Measurements from ENCODE around the gene CRTAC1.

DNA sequence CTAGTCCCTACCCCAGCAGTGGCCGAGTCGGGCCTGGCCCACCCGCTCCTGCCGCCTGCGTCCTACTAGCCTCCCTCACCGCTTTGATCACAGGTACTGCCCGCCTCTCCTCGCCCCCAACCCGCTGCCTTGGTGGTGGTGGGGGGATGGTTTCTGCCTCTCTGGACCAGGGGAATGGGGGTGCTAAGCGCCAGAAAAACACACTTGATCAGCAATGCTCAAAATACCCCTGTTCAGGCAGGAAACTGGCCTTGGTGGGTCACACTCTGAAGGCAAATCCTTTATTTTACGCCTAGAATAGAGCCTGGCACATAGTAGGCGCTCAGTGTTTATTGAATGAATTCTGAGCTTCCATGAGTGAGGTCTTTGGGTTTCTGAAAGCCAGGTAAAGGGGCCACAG is 1.0 kb upstream of the CRTAC1 start:
- TF ChIP-seq EZH2 (IDR thresholded peaks at IDR 0.05), result no peak
- TF ChIP-seq POLR2AphosphoS5 (IDR thresholded peaks at IDR 0.05; ENCODE audit: borderline replicate concordance, low read depth, low read length), result no peak

Data from SK-N-MC (cell line).